ENCODE measurements around the gene TACR1.

Gene TACR1

DNA sequence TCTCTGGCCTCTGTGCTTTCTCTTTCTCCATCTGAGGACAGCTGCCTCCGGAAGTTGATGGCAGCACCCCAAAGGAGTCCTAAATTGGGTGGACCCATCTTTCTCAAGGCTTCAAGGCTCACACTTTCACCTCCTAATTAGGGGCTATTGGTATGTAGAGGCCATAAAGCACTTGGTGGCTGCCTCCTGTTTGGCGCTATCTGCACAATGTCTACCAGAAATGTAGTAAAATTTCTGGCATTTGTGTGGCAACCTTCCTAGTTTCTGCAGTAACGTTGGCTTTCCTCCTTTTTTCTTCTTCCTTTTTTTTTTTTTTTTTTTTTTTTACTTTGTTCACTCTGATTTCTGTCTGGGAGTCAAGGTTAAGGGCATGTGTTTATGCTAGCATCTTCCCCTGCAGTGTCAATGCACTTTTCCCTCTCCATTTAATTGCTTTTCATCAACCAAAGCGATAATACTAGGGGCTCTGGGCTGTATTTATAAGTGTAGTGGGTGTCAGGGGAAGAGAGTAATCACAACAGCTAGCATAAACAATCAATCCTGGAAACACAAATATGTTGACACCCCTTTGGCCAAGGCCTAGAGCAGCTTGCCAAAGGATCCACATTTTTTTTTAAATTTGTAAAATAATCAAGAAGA, 86.0 kb downstream of the TACR1 start:
- Histone ChIP-seq H3K9me3 (ENCODE audit: control insufficient read depth, low read length) (no peaks in the 10 kb centered on the region), H3K36me3 (ENCODE audit: control insufficient read depth, insufficient read depth, low read length) (no peaks in the 10 kb centered on the region), H3K79me2 (no peaks in the 10 kb centered on the region), H3K27me3 (ENCODE audit: control insufficient read depth, insufficient read depth, low read length) (no peaks in the 10 kb centered on the region), H3K9ac (no peak overlapping the region), H3K4me1 (no peaks in the 10 kb centered on the region), H3K4me2 (ENCODE audit: low read length) (no peak overlapping the region), H3K4me3 (ENCODE audit: low read depth, low read length) (no peak overlapping the region), H2AFZ (no peak overlapping the region), H3K27ac (no peak overlapping the region)
- no peak for TF ChIP-seq CTCF (IDR thresholded peaks at IDR 0.05)

- Histone ChIP-seq H3K27me3 (ENCODE audit: control insufficient read depth, insufficient read depth, low read length) (no peaks in the 10 kb centered on the region), H3K79me2 (no peaks in the 10 kb centered on the region), H3K9ac (no peak overlapping the region), H3K9me3 (ENCODE audit: control insufficient read depth, low read length) (no peaks in the 10 kb centered on the region), H2AFZ (no peak overlapping the region), H3K36me3 (ENCODE audit: control insufficient read depth, insufficient read depth, low read length) (no peaks in the 10 kb centered on the region), H3K4me3 (ENCODE audit: low read depth, low read length) (no peak overlapping the region), H3K27ac (no peak overlapping the region), H3K4me1 (no peaks in the 10 kb centered on the region), H3K4me2 (ENCODE audit: low read length) (no peak overlapping the region)
- TF ChIP-seq CTCF (IDR thresholded peaks at IDR 0.05), result no peak
Observed at GRCh38 chr2:75108937-75109482, 90.3 kb downstream of the TACR1 start.

GRCh38 chr2:75102011-75102410, 97.3 kb downstream of the TACR1 start:
- no peak for TF ChIP-seq CTCF (IDR thresholded peaks at IDR 0.05)
- no peaks in the 10 kb centered on the region for H3K79me2 ChIP-seq
- no peak overlapping the region for H3K9ac ChIP-seq
- no peaks in the 10 kb centered on the region for H3K27me3 ChIP-seq (ENCODE audit: control insufficient read depth, insufficient read depth, low read length)
- H3K4me1 ChIP-seq, result no peaks in the 10 kb centered on the region
- H3K9me3 ChIP-seq (ENCODE audit: control insufficient read depth, low read length), result no peaks in the 10 kb centered on the region
- H3K4me2 ChIP-seq (ENCODE audit: low read length), result no peak overlapping the region
- no peak overlapping the region for H3K4me3 ChIP-seq (ENCODE audit: low read depth, low read length)
- no peaks in the 10 kb centered on the region for H3K36me3 ChIP-seq (ENCODE audit: control insufficient read depth, insufficient read depth, low read length)
- no peak overlapping the region for H2AFZ ChIP-seq
- no peak overlapping the region for H3K27ac ChIP-seq

GRCh38 chr2:75100801-75101151, 98.5 kb downstream of the TACR1 start:
- no peak overlapping the region for H3K27ac ChIP-seq
- TF ChIP-seq CTCF (IDR thresholded peaks at IDR 0.05), result no peak
- H3K4me3 ChIP-seq (ENCODE audit: low read depth, low read length), result no peak overlapping the region
- H3K9ac ChIP-seq, result no peak overlapping the region
- no peaks in the 10 kb centered on the region for H3K4me1 ChIP-seq
- no peak overlapping the region for H2AFZ ChIP-seq
- H3K36me3 ChIP-seq (ENCODE audit: control insufficient read depth, insufficient read depth, low read length), result no peaks in the 10 kb centered on the region
- H3K79me2 ChIP-seq, result no peaks in the 10 kb centered on the region
- H3K4me2 ChIP-seq (ENCODE audit: low read length), result no peak overlapping the region
- no peaks in the 10 kb centered on the region for H3K27me3 ChIP-seq (ENCODE audit: control insufficient read depth, insufficient read depth, low read length)
- no peaks in the 10 kb centered on the region for H3K9me3 ChIP-seq (ENCODE audit: control insufficient read depth, low read length)

Measured in parathyroid adenoma (tissue), 2 donors.